GM06990 (cell line): ENCODE measurements around the gene DBN1.
A peak's percentile ranks its signal among the peaks of the same experiment; 100 is the strongest.

Experiments used
- DNase-seq: peaks from one replicate; pipeline ENCODE4 v3.0.0-alpha.2; 2011; ENCODE audit not compliant: insufficient read length; ENCODE audit errors: extremely low read depth
- H3K27me3 ChIP-seq: replicated peaks from 2 replicates; pipeline ENCODE4 v1.6.0; 2011; ENCODE audit warnings: low read length; ENCODE audit not compliant: control insufficient read depth, insufficient read depth
- H3K36me3 ChIP-seq: 2 replicates; pipeline ENCODE4 v1.5.1; 2011; ENCODE audit warnings: low read length; ENCODE audit not compliant: control insufficient read depth, insufficient read depth
- H3K4me3 ChIP-seq: replicated peaks from 2 replicates; pipeline ENCODE4 v1.5.1; 2011; ENCODE audit warnings: low read depth, mild to moderate bottlenecking, control low read depth, low read length
- TF ChIP-seq, protein P1 (sequence below): IDR thresholded peaks from 2 replicates; pipeline ENCODE4 v1.5.1; 2011; ENCODE audit warnings: low read length, control low read depth, mild to moderate bottlenecking, inconsistent platforms; ENCODE audit not compliant: insufficient read depth, poor library complexity, severe bottlenecking

The DBN1 gene

DNA sequence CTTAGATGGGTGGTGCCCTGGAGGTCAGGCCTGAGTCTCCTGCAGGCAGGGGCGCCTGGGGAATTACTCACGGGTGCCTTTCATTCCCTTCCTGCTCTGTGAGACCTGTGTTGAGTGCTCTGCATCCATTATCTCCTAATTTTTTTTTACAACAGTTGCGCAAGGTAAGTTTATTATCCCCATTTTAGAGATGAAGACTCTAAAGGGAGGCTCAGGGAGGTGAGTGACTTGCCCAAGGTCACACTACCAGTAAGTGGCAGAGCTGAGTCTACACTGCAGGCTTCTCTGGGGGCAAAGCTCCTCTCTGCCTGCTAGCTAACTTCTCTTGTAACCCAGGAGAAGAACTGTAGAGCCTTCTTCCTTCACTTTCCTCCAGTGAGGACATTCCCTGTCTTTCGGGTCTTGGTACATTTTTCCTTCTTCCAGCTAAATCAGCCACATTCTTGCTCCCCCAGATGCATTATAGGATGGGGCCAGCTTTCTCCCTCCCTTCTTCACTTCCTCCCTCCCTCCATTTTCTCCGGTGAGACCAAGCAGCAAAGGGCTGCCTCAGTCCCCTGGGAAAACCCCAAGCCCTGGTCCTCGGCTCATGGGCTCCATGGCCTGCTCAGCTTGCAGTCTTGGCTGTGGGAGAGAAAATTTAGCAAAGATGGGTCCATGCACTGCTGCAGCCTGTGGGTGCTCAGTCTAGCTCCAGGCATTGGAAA, 25.0 kb downstream of the DBN1 start:
- TF ChIP-seq, protein P1, sequence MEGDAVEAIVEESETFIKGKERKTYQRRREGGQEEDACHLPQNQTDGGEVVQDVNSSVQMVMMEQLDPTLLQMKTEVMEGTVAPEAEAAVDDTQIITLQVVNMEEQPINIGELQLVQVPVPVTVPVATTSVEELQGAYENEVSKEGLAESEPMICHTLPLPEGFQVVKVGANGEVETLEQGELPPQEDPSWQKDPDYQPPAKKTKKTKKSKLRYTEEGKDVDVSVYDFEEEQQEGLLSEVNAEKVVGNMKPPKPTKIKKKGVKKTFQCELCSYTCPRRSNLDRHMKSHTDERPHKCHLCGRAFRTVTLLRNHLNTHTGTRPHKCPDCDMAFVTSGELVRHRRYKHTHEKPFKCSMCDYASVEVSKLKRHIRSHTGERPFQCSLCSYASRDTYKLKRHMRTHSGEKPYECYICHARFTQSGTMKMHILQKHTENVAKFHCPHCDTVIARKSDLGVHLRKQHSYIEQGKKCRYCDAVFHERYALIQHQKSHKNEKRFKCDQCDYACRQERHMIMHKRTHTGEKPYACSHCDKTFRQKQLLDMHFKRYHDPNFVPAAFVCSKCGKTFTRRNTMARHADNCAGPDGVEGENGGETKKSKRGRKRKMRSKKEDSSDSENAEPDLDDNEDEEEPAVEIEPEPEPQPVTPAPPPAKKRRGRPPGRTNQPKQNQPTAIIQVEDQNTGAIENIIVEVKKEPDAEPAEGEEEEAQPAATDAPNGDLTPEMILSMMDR, result no peak
- Histone ChIP-seq H3K27me3 (no peaks in the 10 kb centered on the region), H3K36me3 (peaks cover 2% of the 10 kb centered on the region; the same call in 1 of the 2 replicates), H3K4me3 (no peak overlapping the region)
- no peak for DNase-seq

DNA sequence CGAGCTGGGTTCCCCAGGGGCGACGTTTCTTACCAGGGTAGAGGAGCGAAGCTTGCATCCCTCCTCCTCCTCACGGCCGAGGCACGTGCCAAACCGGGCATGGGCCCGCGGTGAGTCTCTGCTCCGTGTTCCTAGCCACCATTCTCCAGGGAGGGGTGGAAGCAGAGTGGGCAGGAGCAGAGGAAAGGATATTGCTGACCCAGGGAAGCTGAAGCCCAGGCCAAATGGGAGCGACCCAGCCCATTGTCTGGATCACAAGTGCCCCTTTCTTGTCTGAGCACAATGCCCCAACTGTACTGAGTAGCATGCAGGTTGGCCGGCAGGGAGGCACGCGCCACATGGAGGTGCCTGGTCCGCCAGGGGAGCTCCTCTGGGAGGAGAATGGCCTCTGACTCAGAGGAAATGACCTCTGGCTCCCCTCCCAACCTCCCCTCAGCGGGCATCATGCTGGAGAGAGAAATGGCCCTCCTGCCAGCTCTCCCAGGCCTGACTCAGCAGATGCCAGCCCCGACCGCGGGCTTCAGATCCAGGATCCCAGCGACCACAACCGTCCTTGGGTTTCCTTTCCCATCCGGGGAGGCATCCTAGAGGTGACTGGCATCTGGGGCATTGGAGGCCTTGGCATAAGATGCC, 25.7 kb downstream of the DBN1 start:
- no peak for DNase-seq
- Histone ChIP-seq H3K36me3 (peaks cover 3% of the 10 kb centered on the region), H3K27me3 (no peaks in the 10 kb centered on the region), H3K4me3 (peak overlapping the region; percentile 26)
- TF ChIP-seq, protein P1, result no peak

DNA sequence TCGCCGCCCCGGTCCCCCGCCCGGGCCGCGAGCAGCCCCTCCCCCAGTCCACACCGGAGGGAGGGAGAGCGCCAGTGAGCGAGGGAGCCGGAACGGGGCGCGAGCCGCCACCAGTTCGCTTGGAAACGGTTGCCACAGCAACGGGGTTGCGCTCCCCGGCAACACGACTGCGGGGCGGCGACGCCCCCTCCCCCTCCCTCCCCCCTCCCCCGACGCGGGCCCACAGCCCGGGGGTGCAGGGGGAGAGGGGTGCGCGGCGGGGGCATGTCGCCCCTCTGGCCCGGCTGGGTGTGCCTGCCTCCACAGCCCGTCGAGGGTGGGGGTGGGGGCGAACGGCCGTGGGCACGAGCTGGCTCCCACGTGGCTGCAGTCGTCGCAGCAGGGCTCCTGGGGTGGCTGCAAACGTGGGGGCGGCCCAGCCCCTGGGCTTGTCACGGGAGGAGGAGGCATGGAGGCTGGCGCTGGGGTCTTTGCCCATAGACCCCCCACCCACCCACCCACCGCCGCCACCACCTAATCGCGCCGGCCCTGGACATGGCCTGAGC, 26.3 kb downstream of the DBN1 start:
- Histone ChIP-seq H3K4me3 (peak overlapping the region; percentile 60), H3K27me3 (no peaks in the 10 kb centered on the region), H3K36me3 (peaks cover 8% of the 10 kb centered on the region)
- TF ChIP-seq, protein P1, result no peak
- peak; percentile 77 for DNase-seq

DNA sequence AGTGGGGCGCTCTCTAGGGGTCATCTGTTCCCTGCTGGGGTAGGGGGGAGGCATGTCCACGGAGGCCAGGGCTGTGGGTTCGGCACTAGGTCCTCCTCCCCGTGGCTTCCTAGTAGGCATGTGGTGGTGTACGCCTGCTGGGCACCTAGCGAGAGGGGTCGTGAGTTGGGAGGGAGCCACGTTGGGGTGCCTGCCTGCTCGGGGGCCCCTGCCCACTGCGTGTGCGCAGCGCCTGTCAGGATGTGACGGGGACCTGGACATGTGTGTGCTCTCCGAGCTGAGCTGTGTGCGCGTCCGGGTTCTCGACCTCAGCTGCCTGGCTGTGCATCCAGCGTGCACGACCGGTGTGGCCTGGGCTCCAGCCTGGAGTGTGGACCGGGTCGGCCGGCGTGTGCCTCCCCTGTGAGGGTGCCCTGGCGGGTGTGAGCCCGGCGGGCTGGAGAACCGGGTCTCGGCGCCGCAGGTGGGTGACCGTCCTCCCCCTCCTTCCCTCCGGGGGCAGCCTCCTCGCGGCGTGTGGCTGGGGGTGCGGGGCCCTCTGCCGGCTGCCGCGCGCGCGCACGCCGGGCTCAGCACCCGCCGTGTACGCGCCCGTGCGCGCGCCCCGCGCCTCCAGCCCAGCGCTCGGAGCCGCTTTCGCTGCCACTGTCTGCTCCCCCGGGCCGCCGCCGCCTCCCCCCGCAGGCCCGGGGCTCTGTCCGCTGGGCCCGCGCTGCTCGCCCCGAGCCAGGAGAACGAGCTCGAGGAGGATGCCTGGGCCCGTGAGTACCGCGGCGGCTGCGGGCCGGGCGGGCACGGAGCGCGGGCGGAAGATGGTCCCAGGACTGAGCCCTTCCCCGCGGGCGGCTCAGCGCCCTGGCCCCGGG, 27.0 kb downstream of the DBN1 start, which contains the start of gene PRR7:
TSS of gene PRR7 (plus strand) at position 615 of the 866 bp plus-strand sequence. CDS start 8,254 bp downstream, outside the sequence.
- Histone ChIP-seq H3K36me3 (peaks cover 12% of the 10 kb centered on the region), H3K4me3 (peak within 1 kb of the TSS; percentile 65), H3K27me3 (no peaks in the 10 kb centered on the region)
- peak; percentile 89 for DNase-seq
- TF ChIP-seq, protein P1, result no peak

DNA sequence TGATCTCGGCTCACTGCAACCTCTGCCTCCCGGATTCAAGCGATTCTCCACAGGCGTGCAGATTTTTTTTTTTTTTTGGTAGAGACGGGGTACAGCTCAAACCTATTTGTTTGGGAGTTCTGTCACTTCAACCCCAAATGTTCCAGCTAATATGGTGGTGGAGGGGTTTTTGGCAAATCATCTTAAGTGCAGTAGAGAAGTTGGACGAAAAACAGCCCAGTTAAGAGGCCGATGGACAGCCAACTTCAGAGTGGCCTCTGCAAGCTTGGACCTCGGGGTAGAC, 27.6 kb downstream of the DBN1 start:
- TF ChIP-seq, protein P1, result no peak
- Histone ChIP-seq H3K36me3 (peaks cover 17% of the 10 kb centered on the region), H3K4me3 (peak overlapping the region; percentile 65), H3K27me3 (no peaks in the 10 kb centered on the region)
- no peak for DNase-seq
